H1 (cell line): Measurements from ENCODE around the gene CMIP. TPM values are rescaled to one million over a fixed set of nuclear protein-coding genes. Genes with fewer than 3 reads are reported as not detected.

Source experiments
- CTCF ChIA-PET: fragments of 300-600 bp; sonication (Branson Sonifier 250); formaldehyde crosslinking; loops from one replicate; lab custom pipeline; 2021; ENCODE audit not compliant: partially characterized antibody; lab: Charles Lee
- POLR2A ChIA-PET: fragments of 300-600 bp; sonication (Branson Sonifier 250); formaldehyde crosslinking; loops from one replicate; lab custom pipeline; 2021; ENCODE audit warnings: inconsistent platforms; ENCODE audit not compliant: partially characterized antibody; lab: Charles Lee
- DNase-seq, 2 experiments: peaks; one replicate each; pipeline versions ENCODE4 v3.0.0 to v3.0.0-alpha.2; 2010 to 2022; ENCODE audit warnings: low spot score in 2 of 2, low read depth in 1 of 2, mixed read lengths in 1 of 2
- FAIRE-seq: peaks from 2 replicates; lab custom pipeline; 2011; peaks lifted over from hg19 to GRCh38; lab: Jason Lieb, UNC
- H2AFZ ChIP-seq: 2 replicates; pipeline ENCODE4 v1.8.1; 2012; ENCODE audit warnings: low read length, inconsistent platforms
- H2AK5ac ChIP-seq: 2 replicates; pipeline ENCODE4 v1.6.1; 2013; ENCODE audit warnings: low read depth, low read length
- H2BK120ac ChIP-seq: replicated peaks from 2 replicates; pipeline ENCODE3; 2013; ENCODE audit warnings: low read depth, low read length, inconsistent platforms
- H2BK12ac ChIP-seq: 2 replicates; pipeline ENCODE4 v1.6.1; 2013; ENCODE audit warnings: low read depth, low read length
- H2BK15ac ChIP-seq: 2 replicates; pipeline ENCODE4 v1.6.1; 2013; ENCODE audit warnings: low read length
- H2BK20ac ChIP-seq: 2 replicates; pipeline ENCODE4 v1.6.1; 2013; ENCODE audit warnings: low read length
- H2BK5ac ChIP-seq: 2 replicates; pipeline ENCODE4 v1.6.1; 2013; ENCODE audit warnings: low read depth, low read length
- H3K14ac ChIP-seq: 2 replicates; pipeline ENCODE4 v1.6.1; 2013; ENCODE audit warnings: inconsistent platforms; ENCODE audit not compliant: insufficient read length
- H3K18ac ChIP-seq: 2 replicates; pipeline ENCODE4 v1.6.1; 2013; ENCODE audit warnings: low read length; ENCODE audit errors: extremely low read depth
- H3K23ac ChIP-seq: 2 replicates; pipeline ENCODE4 v1.6.1; 2013; ENCODE audit warnings: inconsistent platforms; ENCODE audit not compliant: insufficient read length
- H3K23me2 ChIP-seq: 2 replicates; pipeline ENCODE4 v1.6.1; 2013; ENCODE audit warnings: low read depth, low read length
- H3K27ac ChIP-seq: 2 replicates; pipeline ENCODE4 v1.6.1; 2011; ENCODE audit warnings: low read depth, low read length, inconsistent platforms
- H3K27me3 ChIP-seq, 4 experiments: replicated peaks in 1 of 4; 1 replicate in 1 of 4; 2 replicates in 3 of 4; pipeline versions ENCODE4 v1.6.1 to v1.8.1; 2011 to 2013; ENCODE audit warnings: low read length in 3 of 4, mild to moderate bottlenecking in 3 of 4, inconsistent platforms in 2 of 4, mixed read lengths in 2 of 4, moderate library complexity in 1 of 4; ENCODE audit not compliant: control insufficient read depth in 3 of 4, insufficient read depth in 3 of 4; ENCODE audit errors: extremely low read depth in 1 of 4
- H3K36me3 ChIP-seq, 4 experiments: 2 replicates each; pipeline versions ENCODE4 v1.6.1 to v1.8.1; 2011 to 2013; ENCODE audit warnings: mild to moderate bottlenecking in 4 of 4, low read length in 3 of 4, moderate library complexity in 2 of 4, control low read depth in 1 of 4, inconsistent platforms in 1 of 4; ENCODE audit not compliant: insufficient read depth in 4 of 4, control insufficient read depth in 2 of 4
- H3K4ac ChIP-seq: replicated peaks from 2 replicates; pipeline ENCODE3; 2013; ENCODE audit warnings: low read length, low read depth, mixed read lengths, inconsistent platforms; ENCODE audit not compliant: insufficient read length
- H3K4me1 ChIP-seq, 4 experiments: replicated peaks in 1 of 4; 1 replicate in 1 of 4; 2 replicates in 3 of 4; pipeline versions ENCODE4 v1.6.1 to v1.8.1; 2011 to 2013; ENCODE audit warnings: low read length in 3 of 4, inconsistent platforms in 2 of 4, mixed read lengths in 1 of 4; ENCODE audit not compliant: insufficient read depth in 4 of 4, control insufficient read depth in 3 of 4
- H3K4me2 ChIP-seq, 2 experiments: 2 replicates each; pipeline versions ENCODE4 v1.6.1 to v1.8.1; 2011 to 2013; ENCODE audit warnings: low read depth in 2 of 2, low read length in 2 of 2, control low read depth in 1 of 2, inconsistent platforms in 1 of 2, mild to moderate bottlenecking in 1 of 2; ENCODE audit not compliant: insufficient read depth in 1 of 2
- H3K4me3 ChIP-seq, 4 experiments: fragments of 200-600, 300-600 bp in 1 of 4; sonication (generic), shearing (Covaris generic), sonication (Bioruptor Twin) in 1 of 4; 2 replicates each; pipeline versions ENCODE4 v1.5.1 to v1.8.1; 2011 to 2016; ENCODE audit warnings: low read length in 4 of 4, low read depth in 3 of 4, control low read depth in 2 of 4, inconsistent platforms in 2 of 4, mild to moderate bottlenecking in 2 of 4, mixed read lengths in 1 of 4, moderate library complexity in 1 of 4; ENCODE audit not compliant: insufficient read depth in 2 of 4; ENCODE audit errors: extremely low read depth in 1 of 4
- H3K56ac ChIP-seq: replicated peaks from 2 replicates; pipeline ENCODE3; 2013; ENCODE audit warnings: low read depth, mild to moderate bottlenecking, mixed read lengths, low read length, inconsistent platforms; ENCODE audit not compliant: insufficient read length
- H3K79me1 ChIP-seq: 2 replicates; pipeline ENCODE4 v1.6.1; 2013; ENCODE audit warnings: low read depth, low read length, control low read depth
- H3K79me2 ChIP-seq, 2 experiments: 2 replicates each; pipeline versions ENCODE4 v1.6.1 to v1.8.1; 2012 to 2013; ENCODE audit warnings: low read length in 2 of 2, mild to moderate bottlenecking in 2 of 2, inconsistent platforms in 1 of 2; ENCODE audit not compliant: insufficient read depth in 2 of 2, control insufficient read depth in 1 of 2
- H3K9ac ChIP-seq, 4 experiments: replicated peaks in 1 of 4; 1 replicate in 1 of 4; 2 replicates in 3 of 4; pipeline versions ENCODE4 v1.6.1 to v1.8.1; 2011 to 2013; ENCODE audit warnings: low read depth in 3 of 4, low read length in 3 of 4, control low read depth in 2 of 4, mild to moderate bottlenecking in 2 of 4, moderate library complexity in 2 of 4, inconsistent platforms in 1 of 4; ENCODE audit errors: extremely low read depth in 1 of 4
- H3K9me3 ChIP-seq, 2 experiments: 2 replicates each; pipeline versions ENCODE4 v1.6.1 to v1.8.1; 2012 to 2013; ENCODE audit warnings: mild to moderate bottlenecking in 2 of 2, moderate library complexity in 2 of 2, control low read depth in 1 of 2, inconsistent platforms in 1 of 2, low read depth in 1 of 2, low read length in 1 of 2, mixed read lengths in 1 of 2; ENCODE audit not compliant: insufficient read depth in 2 of 2
- H4K20me1 ChIP-seq, 2 experiments: replicated peaks in 1 of 2; 2 replicates each; pipeline versions ENCODE3 to v1.8.1; 2011 to 2013; ENCODE audit warnings: inconsistent platforms in 2 of 2, low read length in 2 of 2, mild to moderate bottlenecking in 1 of 2; ENCODE audit not compliant: insufficient read depth in 2 of 2, control insufficient read depth in 1 of 2
- H4K5ac ChIP-seq: 2 replicates; pipeline ENCODE4 v1.6.1; 2013; ENCODE audit warnings: low read length, low read depth, mixed read lengths, inconsistent platforms; ENCODE audit not compliant: insufficient read length
- H4K8ac ChIP-seq: 2 replicates; pipeline ENCODE4 v1.8.0; 2013; ENCODE audit warnings: mild to moderate bottlenecking, moderate library complexity, low read length, inconsistent platforms; ENCODE audit not compliant: insufficient read depth; ENCODE audit errors: extremely low read depth
- H4K91ac ChIP-seq: replicated peaks from 2 replicates; pipeline ENCODE3; 2013; ENCODE audit warnings: low read length, mixed read lengths, inconsistent platforms; ENCODE audit not compliant: insufficient read length
- BCL11A ChIP-seq, 2 experiments: IDR thresholded peaks; one replicate each; pipeline ENCODE4 v1.6.1; 2011; ENCODE audit warnings: low read depth in 2 of 2, low read length in 2 of 2, mild to moderate bottlenecking in 2 of 2
- EZH2 ChIP-seq: fragments of 200-600 bp; sonication (generic); IDR thresholded peaks from 2 replicates; pipeline ENCODE4 v1.7.1; 2012; ENCODE audit warnings: low read depth, mild to moderate bottlenecking, moderate library complexity, low read length, inconsistent platforms; ENCODE audit not compliant: severe bottlenecking
- GTF2F1 ChIP-seq: IDR thresholded peaks from 2 replicates; pipeline ENCODE4 v1.6.1; 2012; ENCODE audit warnings: low read depth, low read length, improper control_type of control experiment, borderline replicate concordance
- HDAC6 ChIP-seq: IDR thresholded peaks from one replicate; pipeline ENCODE4 v1.7.1; 2012; ENCODE audit warnings: low read depth, mild to moderate bottlenecking, inconsistent platforms, low read length, moderate library complexity
- NRF1 ChIP-seq: IDR thresholded peaks from 2 replicates; pipeline ENCODE4 v1.6.1; 2011; ENCODE audit warnings: mild to moderate bottlenecking, low read depth, low read length, improper control_type of control experiment
- SIN3A ChIP-seq, 2 experiments: IDR thresholded peaks in 1 of 2; conservative IDR thresholded peaks in 1 of 2; 2 replicates each; pipeline ENCODE4 v1.6.1; 2011 to 2012; ENCODE audit warnings: low read length in 2 of 2, improper control_type of control experiment in 1 of 2, low read depth in 1 of 2, mild to moderate bottlenecking in 1 of 2
- SP2 ChIP-seq: IDR thresholded peaks from 2 replicates; pipeline ENCODE4 v1.6.1; 2012; ENCODE audit warnings: mild to moderate bottlenecking, low read length, inconsistent platforms
- SP4 ChIP-seq: IDR thresholded peaks from 2 replicates; pipeline ENCODE4 v1.6.1; 2012; ENCODE audit warnings: low read length, inconsistent platforms
- SUZ12 ChIP-seq: fragments of 200-600 bp; sonication (generic); IDR thresholded peaks from 2 replicates; pipeline ENCODE4 v1.6.1; 2012; ENCODE audit warnings: mild to moderate bottlenecking, inconsistent platforms, low read length, moderate library complexity, mixed read lengths
- TAF7 ChIP-seq: optimal IDR thresholded peaks from 2 replicates; pipeline ENCODE3; 2011; ENCODE audit warnings: low read depth, mild to moderate bottlenecking, inconsistent platforms, low read length, moderate library complexity, borderline replicate concordance
- TEAD4 ChIP-seq: IDR thresholded peaks from 2 replicates; pipeline ENCODE4 v1.6.1; 2012; ENCODE audit warnings: low read depth, low read length, inconsistent platforms, mixed read lengths
- WGBS, 2 experiments: shearing (Covaris generic) in 1 of 2; methylation state at CpG; one replicate each; pipeline versions ENCODE4 v1.1.6 to v1.1.7; 2013 to 2015; ENCODE audit warnings: low lambda C conversion rate in 2 of 2, mixed read lengths in 2 of 2, inconsistent platforms in 1 of 2, low coverage in 1 of 2, missing lambda C conversion rate in 1 of 2; ENCODE audit not compliant: insufficient replicate concordance in 2 of 2, insufficient coverage in 1 of 2, insufficient read length in 1 of 2; ENCODE audit errors: extremely low coverage in 1 of 2, missing lambda C conversion rate in 1 of 2; 5-methylcytosine and 5-hydroxymethylcytosine counted together
- polyA plus RNA-seq, 7 experiments: library from polyadenylated mRNA; depleted of rRNA in 3 of 7; stranded (reverse) in 5 of 7; unstranded in 2 of 7; fragments of >200 nt in 5 of 7; fragments of 200-250 nt in 2 of 7; gene quantifications; 1 replicate in 5 of 7; 2 replicates in 1 of 7; 4 replicates in 1 of 7; pipeline versions ENCODE4 v1.2.1 to v1.2.3, GENCODE V29; 2011 to 2013; ENCODE audit warnings: missing spikeins in 2 of 7, mixed read lengths in 2 of 7
- total RNA-seq: library from RNA; stranded (reverse); fragmentation: NEBNext Ultra II Directional; extraction: Animal tissue kit (Norgen Biotek cat#: 25700); gene quantifications from 2 replicates; pipeline ENCODE4 v1.2.1, GENCODE V29; 2021
- TF ChIP-seq, protein P1 (sequence below): IDR thresholded peaks from 2 replicates; pipeline ENCODE4 v1.6.1; 2012; ENCODE audit warnings: inconsistent platforms

The CMIP gene
- total and polyA plus RNA-seq, 2 of the 8 experiments (the other 6 are each of a cell fraction or from before 2014, with no cell fraction given), result 7.9 to 53.2 TPM

DNA sequence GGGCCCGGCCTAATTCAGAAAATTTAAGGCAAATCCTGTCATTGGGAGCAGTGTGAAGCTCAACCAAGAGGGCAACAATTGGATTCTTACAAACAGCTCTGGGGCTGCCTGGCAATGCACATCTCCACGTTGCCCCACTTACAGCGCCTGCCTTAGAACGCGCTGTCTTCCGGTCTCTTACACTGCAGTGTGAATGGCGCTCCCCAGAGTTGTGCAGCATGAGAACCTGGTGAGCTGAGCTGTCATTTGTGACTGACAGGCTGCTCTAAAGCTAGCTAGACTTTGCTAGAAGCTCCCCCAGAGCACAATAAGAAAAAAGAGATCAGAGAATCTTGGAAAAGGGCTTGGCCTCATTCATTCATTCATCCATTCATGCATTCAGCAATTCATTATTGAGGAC is 270.0 kb downstream of the CMIP start:
- H3K4me1 ChIP-seq, result peaks cover 0 to 39% (median 26%) of the 10 kb centered on the region in 4 experiments; a peak in 6 of 7 replicates

More for the DNA sequence above, 270.0 kb downstream of the CMIP start:
- Histone ChIP-seq H3K4me3 (no peak overlapping the region), H3K14ac (no peak overlapping the region), H3K56ac (no peak overlapping the region), H2AFZ (no peak overlapping the region), H2BK5ac (no peak overlapping the region), H3K36me3 (no peaks in the 10 kb centered on the region), H3K9me3 (no peaks in the 10 kb centered on the region), H4K91ac (no peak overlapping the region), H2BK20ac (peak overlapping the region; percentile 61; the same call in 1 of the 2 replicates), H3K79me1 (no peaks in the 10 kb centered on the region), H3K4me2 (no peak overlapping the region; a peak in 1 of 4 replicates), H4K5ac (no peak overlapping the region), H2BK15ac (no peak overlapping the region), H3K9ac (no peak overlapping the region; a peak in 1 of 7 replicates), H3K18ac (no peak overlapping the region; the same call in 1 of the 2 replicates), H3K23me2 (no peaks in the 10 kb centered on the region), H4K20me1 (no peaks in the 10 kb centered on the region), H3K4ac (peak overlapping the region; percentile 82), H3K79me2 (no peaks in the 10 kb centered on the region), H2BK120ac (no peak overlapping the region), H3K27ac (no peak overlapping the region), H3K27me3 (0 out of 7 replicates have a peak, but pooled peaks cover 0 to 2% (median 0%) of the 10 kb centered on the region in 4 experiments), H3K23ac (no peak overlapping the region), H2AK5ac (no peak overlapping the region), H2BK12ac (peak overlapping the region; percentile 85; the same call in 1 of the 2 replicates), H4K8ac (no peak overlapping the region; the same call in 1 of the 2 replicates)
- TF ChIP-seq TAF7 (no peak), EZH2 (no peak), BCL11A (IDR thresholded peaks at IDR 0.05; ENCODE audit: low read depth in 2 of 2, low read length in 2 of 2) (no peak), NRF1 (no peak), SUZ12 (no peak), TEAD4 (no peak), HDAC6 (no peak), GTF2F1 (no peak), SIN3A (conservative IDR thresholded peaks at IDR 0.05 in 1 of 2, IDR thresholded peaks at IDR 0.05 in 1 of 2; ENCODE audit: low read depth in 1 of 2, low read length in 2 of 2) (no peak), SP2 (no peak), SP4 (no peak)
- TF ChIP-seq, protein P1, sequence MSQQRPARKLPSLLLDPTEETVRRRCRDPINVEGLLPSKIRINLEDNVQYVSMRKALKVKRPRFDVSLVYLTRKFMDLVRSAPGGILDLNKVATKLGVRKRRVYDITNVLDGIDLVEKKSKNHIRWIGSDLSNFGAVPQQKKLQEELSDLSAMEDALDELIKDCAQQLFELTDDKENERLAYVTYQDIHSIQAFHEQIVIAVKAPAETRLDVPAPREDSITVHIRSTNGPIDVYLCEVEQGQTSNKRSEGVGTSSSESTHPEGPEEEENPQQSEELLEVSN, result no peak
- ChIA-PET POLR2A (interaction anchor here (1.6 kb wide), 1 partner anchor 15 kb away, joined by 6 read pairs; no protein-coding TSS in a partner anchor), CTCF (interaction anchor here (1.0 to 5.9 kb wide), 11 partner anchors 9 to 310 kb away, joined by 3 to 48 read pairs (median 8); no protein-coding TSS in a partner anchor)
- WGBS, 2 experiments, result 87% methylated on average over 7 of the region's 7 CpGs; no CpG with 5 or more reads in 1 of the 2 experiments
- FAIRE-seq (no peak), DNase-seq (no peak)
